ENCODE data around the gene MDH2. TPM values are rescaled to one million over a fixed set of nuclear protein-coding genes. Genes with fewer than 3 reads are reported as not detected.

Gene MDH2
- total and polyA plus RNA-seq, 2 of the 8 experiments (the other 6 are each of a cell fraction or from before 2014, with no cell fraction given) = 203 to 254 TPM

GRCh38 chr7:76051840-76052239 is 3.9 kb downstream of the MDH2 start:
- Histone ChIP-seq H3K4ac (replicated peaks; ENCODE audit: insufficient read length, low read depth, low read length) (no peak overlapping the region), H4K91ac (replicated peaks; ENCODE audit: insufficient read length, low read length) (no peak overlapping the region), H2AK5ac (ENCODE audit: low read depth, low read length) (no peak overlapping the region), H2BK15ac (ENCODE audit: low read length) (no peak overlapping the region), H2BK120ac (replicated peaks; ENCODE audit: low read depth, low read length) (no peak overlapping the region), H3K9ac (replicated peaks in 1 of 4; ENCODE audit: extremely low read depth in 1 of 4, low read depth in 3 of 4, low read length in 3 of 4) (no peak overlapping the region; a peak in 1 of 7 replicates), H2BK12ac (ENCODE audit: low read depth, low read length) (no peak overlapping the region), H3K27me3 (replicated peaks in 1 of 4; ENCODE audit: control insufficient read depth in 3 of 4, extremely low read depth in 1 of 4, insufficient read depth in 3 of 4, low read length in 3 of 4) (no peaks in the 10 kb centered on the region), H3K79me2 (ENCODE audit: control insufficient read depth in 1 of 2, insufficient read depth in 2 of 2, low read length in 2 of 2) (peaks cover 11 to 86% of the 10 kb centered on the region in 2 experiments), H3K23me2 (ENCODE audit: low read depth, low read length) (peaks cover 4% of the 10 kb centered on the region), H4K20me1 (replicated peaks in 1 of 2; ENCODE audit: control insufficient read depth in 1 of 2, insufficient read depth in 2 of 2, low read length in 2 of 2) (peaks cover 13 to 26% of the 10 kb centered on the region in 2 experiments), H2BK5ac (ENCODE audit: low read depth, low read length) (no peak overlapping the region), H4K8ac (ENCODE audit: extremely low read depth, insufficient read depth, low read length) (no peak overlapping the region), H3K79me1 (ENCODE audit: low read depth, low read length) (peaks cover 10% of the 10 kb centered on the region), H3K27ac (ENCODE audit: low read depth, low read length) (no peak overlapping the region), H3K14ac (ENCODE audit: insufficient read length) (no peak overlapping the region), H3K36me3 (ENCODE audit: control insufficient read depth in 2 of 4, insufficient read depth in 4 of 4, low read length in 3 of 4) (peaks cover 5 to 34% (median 10%) of the 10 kb centered on the region in 4 experiments; a peak in 7 of 8 replicates), H3K56ac (replicated peaks; ENCODE audit: insufficient read length, low read depth, low read length) (no peak overlapping the region), H2AFZ (ENCODE audit: low read length) (no peak overlapping the region), H3K4me2 (ENCODE audit: insufficient read depth in 1 of 2, low read depth in 2 of 2, low read length in 2 of 2) (no peak overlapping the region), H3K23ac (ENCODE audit: insufficient read length) (no peak overlapping the region), H3K4me1 (replicated peaks in 1 of 4; ENCODE audit: control insufficient read depth in 3 of 4, insufficient read depth in 4 of 4, low read length in 3 of 4) (peaks cover 0 to 4% (median 3%) of the 10 kb centered on the region in 4 experiments; a peak in 6 of 7 replicates), H2BK20ac (ENCODE audit: low read length) (no peak overlapping the region), H4K5ac (ENCODE audit: insufficient read length, low read depth, low read length) (no peak overlapping the region), H3K9me3 (ENCODE audit: insufficient read depth in 2 of 2, low read depth in 1 of 2, low read length in 1 of 2) (no peaks in the 10 kb centered on the region), H3K4me3 (ENCODE audit: extremely low read depth in 1 of 4, insufficient read depth in 2 of 4, low read depth in 3 of 4, low read length in 4 of 4) (no peak overlapping the region), H3K18ac (ENCODE audit: extremely low read depth, low read length) (no peak overlapping the region)
- ChIA-PET POLR2A (ENCODE audit: partially characterized antibody) (interaction anchor here (1.1 to 15.6 kb wide), 3 partner anchors 9 to 27 kb away, joined by 3 to 127 read pairs (median 4); no protein-coding TSS in a partner anchor), CTCF (ENCODE audit: partially characterized antibody) (interaction anchor here (0.9 to 3.6 kb wide), 4 partner anchors 17 to 211 kb away, joined by 3 to 15 read pairs (median 4); no protein-coding TSS in a partner anchor)
- FAIRE-seq (no peak), DNase-seq (ENCODE audit: low read depth in 1 of 2, low spot score in 2 of 2) (no peak)
- TF ChIP-seq RNF2 (IDR thresholded peaks at IDR 0.05; ENCODE audit: borderline replicate concordance, low read depth, low read length, missing control alignments, poor library complexity, severe bottlenecking) (no peak), POLR2A (IDR thresholded peaks at IDR 0.05; ENCODE audit: control extremely low read depth in 1 of 2, low read depth in 2 of 2, low read length in 2 of 2) (no peak), YY1 (IDR thresholded peaks at IDR 0.05; ENCODE audit: low read depth, low read length) (no peak), TAF1 (IDR thresholded peaks at IDR 0.05; ENCODE audit: low read depth, low read length) (no peak), CEBPB (IDR thresholded peaks at IDR 0.05; ENCODE audit: low read depth, low read length) (no peak), MAX (IDR thresholded peaks at IDR 0.05) (no peak), MAFK (IDR thresholded peaks at IDR 0.05; ENCODE audit: low read depth, low read length) (no peak), TAF7 (optimal IDR thresholded peaks at IDR 0.05; ENCODE audit: borderline replicate concordance, low read depth, low read length) (no peak)
- 92% methylated on average over 4 of the region's 4 CpGs; no CpG with 5 or more reads in 1 of the 2 experiments for WGBS, 2 experiments (ENCODE audit: extremely low coverage in 1 of 2, insufficient coverage in 1 of 2, insufficient read length in 1 of 2, insufficient replicate concordance in 2 of 2, low coverage in 1 of 2, low lambda C conversion rate in 2 of 2, missing lambda C conversion rate in 1 of 2)
